GM23248 (cell line): ENCODE data around the gene NT5DC3.

Source experiments
- EZH2 ChIP-seq: fragments of 200-600 bp; sonication (generic); IDR thresholded peaks from 2 replicates; pipeline ENCODE4 v1.6.1; 2018; ENCODE audit warnings: antibody characterized with exemption, mild to moderate bottlenecking; ENCODE audit not compliant: insufficient read depth, poor library complexity, severe bottlenecking
- EZH2phosphoT487 ChIP-seq: fragments of 200-600 bp; sonication (generic); IDR thresholded peaks from 2 replicates; pipeline ENCODE4 v1.6.1; 2018; ENCODE audit warnings: antibody characterized with exemption, moderate library complexity, mild to moderate bottlenecking, low read depth; ENCODE audit not compliant: insufficient read depth

- TF ChIP-seq EZH2 (no peak), EZH2phosphoT487 (no peak)
These were observed 21.1 kb downstream of the NT5DC3 start for GRCh38 chr12:103819892-103820291.
